Body of pancreas (tissue), 4 donors: ENCODE data around the gene OR1E1. TPM values are rescaled to one million over a fixed set of nuclear protein-coding genes. Genes with fewer than 3 reads are reported as not detected.
"Not testable (repeated sequence)": the region's sequence is repeated elsewhere in the genome, so short reads cannot be mapped to it uniquely, and the experiment has no call there.

Experiments
- ATAC-seq: fragments of 150-250 bp; one replicate; pipeline ENCODE4 v1.9.1; 2016
- DNase-seq, 4 donors: peaks; one replicate each; pipeline ENCODE4 v3.0.0-alpha.2; 2019
- H3K27ac ChIP-seq, 4 donors: fragments of 200-600 bp; sonication (generic); 1 replicate in 3 of 4; 2 replicates in 1 of 4; pipeline versions ENCODE4 v1.5.1 to v1.6.1; 2016 to 2019; ENCODE audit warnings: mild to moderate bottlenecking in 1 of 4, mixed read lengths in 1 of 4, moderate library complexity in 1 of 4
- H3K27me3 ChIP-seq, 2 donors: fragments of 200-600 bp; sonication (generic); one replicate each; pipeline ENCODE4 v1.6.0; 2016; ENCODE audit warnings: mild to moderate bottlenecking in 1 of 2
- H3K36me3 ChIP-seq, 2 donors: fragments of 200-600 bp; sonication (generic); replicated peaks in 1 of 2; 2 replicates each; pipeline ENCODE4 v1.5.1; 2016; ENCODE audit warnings: low read depth in 2 of 2; ENCODE audit not compliant: insufficient read depth in 1 of 2
- H3K4me1 ChIP-seq: fragments of 200-600 bp; sonication (generic); one replicate; pipeline ENCODE4 v1.6.0; 2016
- H3K4me3 ChIP-seq, 2 donors: fragments of 200-600 bp; sonication (generic); 1 replicate in 1 of 2; 2 replicates in 1 of 2; pipeline ENCODE4 v1.5.1; 2016 to 2019
- H3K9me3 ChIP-seq, 3 donors: fragments of 200-600 bp; sonication (generic); 1 replicate in 2 of 3; 2 replicates in 1 of 3; pipeline ENCODE4 v1.5.1; 2016
- POLR2A ChIP-seq, 3 donors: fragments of 450-650 bp; IDR thresholded peaks; one replicate each; pipeline ENCODE4 v1.6.1; 2016; ENCODE audit warnings: antibody characterized with exemption in 3 of 3, mild to moderate bottlenecking in 2 of 3
- WGBS, 2 donors: methylation state at CpG; one replicate each; pipeline ENCODE4 v1.1.5; 2017; 5-methylcytosine and 5-hydroxymethylcytosine counted together
- intact Hi-C: fragments of 100-400 bp; cut with DNase I; formaldehyde crosslinking; loops from one replicate; pipeline ENCODE4 v1.15.1; 2023
- total RNA-seq, 2 donors: library from RNA; depleted of rRNA; stranded (reverse); fragments of >200 nt; gene quantifications; one replicate each; pipeline ENCODE4 v1.1.0, GENCODE V29; 2016
- TF ChIP-seq, protein P1 (sequence below), 7 experiments: fragments of 450-650 bp in 4 of 7; fragments of 200-600 bp in 3 of 7; sonication (generic) in 3 of 7; IDR thresholded peaks; one replicate each; pipeline ENCODE4 v1.5.1; 2016 to 2019; ENCODE audit warnings: antibody characterized with exemption in 7 of 7

The OR1E1 gene
- total RNA-seq, 2 donors from 2014 or later, result not detected

DNA sequence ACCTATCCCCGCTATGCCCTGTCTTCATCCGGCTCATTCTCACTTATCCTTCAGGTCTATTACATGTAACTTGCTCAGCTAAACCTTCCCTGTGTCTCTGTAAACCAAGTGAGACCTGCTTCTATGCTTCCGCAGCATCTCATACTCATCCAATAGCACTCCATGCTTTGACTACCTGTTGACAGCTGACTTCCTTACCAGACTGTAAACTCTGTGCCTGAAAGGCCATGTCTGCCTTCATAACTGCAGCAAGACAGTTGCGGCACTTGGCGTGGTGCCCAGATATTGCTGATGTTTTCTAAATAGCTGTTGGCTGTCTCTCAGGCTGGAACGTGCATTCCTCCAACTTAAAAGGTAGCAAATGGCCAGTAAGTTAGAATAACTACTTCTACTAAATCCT lies 1.8 kb upstream of the OR1E1 start:
- peak in 1 of 4 donors; percentile 9 for DNase-seq
- no peaks in the 10 kb centered on the region for H3K27me3 ChIP-seq
- WGBS, 2 donors, result 44 to 46% methylated on average over 6 of the region's 6 CpGs
- H3K4me3 ChIP-seq, result no peak overlapping the region
- H3K9me3 ChIP-seq, result no peaks in the 10 kb centered on the region
- intact Hi-C loops, result no loop called here
- H3K4me1 ChIP-seq, result no peaks in the 10 kb centered on the region
- ATAC-seq, result no peak
- H3K36me3 ChIP-seq, result no peaks in the 10 kb centered on the region
- H3K27ac ChIP-seq, result no peak overlapping the region
- no peak for TF ChIP-seq POLR2A (IDR thresholded peaks at IDR 0.05)
- TF ChIP-seq, protein P1, sequence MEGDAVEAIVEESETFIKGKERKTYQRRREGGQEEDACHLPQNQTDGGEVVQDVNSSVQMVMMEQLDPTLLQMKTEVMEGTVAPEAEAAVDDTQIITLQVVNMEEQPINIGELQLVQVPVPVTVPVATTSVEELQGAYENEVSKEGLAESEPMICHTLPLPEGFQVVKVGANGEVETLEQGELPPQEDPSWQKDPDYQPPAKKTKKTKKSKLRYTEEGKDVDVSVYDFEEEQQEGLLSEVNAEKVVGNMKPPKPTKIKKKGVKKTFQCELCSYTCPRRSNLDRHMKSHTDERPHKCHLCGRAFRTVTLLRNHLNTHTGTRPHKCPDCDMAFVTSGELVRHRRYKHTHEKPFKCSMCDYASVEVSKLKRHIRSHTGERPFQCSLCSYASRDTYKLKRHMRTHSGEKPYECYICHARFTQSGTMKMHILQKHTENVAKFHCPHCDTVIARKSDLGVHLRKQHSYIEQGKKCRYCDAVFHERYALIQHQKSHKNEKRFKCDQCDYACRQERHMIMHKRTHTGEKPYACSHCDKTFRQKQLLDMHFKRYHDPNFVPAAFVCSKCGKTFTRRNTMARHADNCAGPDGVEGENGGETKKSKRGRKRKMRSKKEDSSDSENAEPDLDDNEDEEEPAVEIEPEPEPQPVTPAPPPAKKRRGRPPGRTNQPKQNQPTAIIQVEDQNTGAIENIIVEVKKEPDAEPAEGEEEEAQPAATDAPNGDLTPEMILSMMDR (IDR thresholded peaks at IDR 0.05), result no peak

DNA sequence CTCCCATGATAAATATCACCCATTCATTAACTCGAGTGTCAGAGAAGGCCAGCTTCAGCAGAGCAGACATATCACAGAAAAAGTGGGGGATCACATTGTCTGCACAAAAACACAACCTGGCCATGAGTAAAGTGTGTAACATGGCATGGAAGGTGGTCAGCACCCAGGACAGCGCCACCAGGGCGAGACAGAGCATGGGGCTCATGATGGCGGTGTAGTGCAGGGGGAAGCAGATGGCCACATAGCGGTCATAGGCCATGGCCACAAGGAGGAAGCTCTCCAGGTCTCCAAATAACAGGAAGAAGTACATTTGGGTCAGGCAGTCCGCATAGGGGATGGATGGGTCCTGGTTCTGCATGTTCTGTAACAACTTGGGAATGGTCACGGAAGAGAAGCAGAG lies 409 bp downstream of the OR1E1 start:
- ATAC-seq, H3K27me3 ChIP-seq, H3K4me1 ChIP-seq, intact Hi-C loops, H3K36me3 ChIP-seq, H3K4me3 ChIP-seq, H3K27ac ChIP-seq, H3K9me3 ChIP-seq, DNase-seq: not testable (repeated sequence)
- 32 to 50% methylated on average over 5 to 7 of the region's 7 CpGs for WGBS, 2 donors

GRCh38 chr17:3389791-3390190 lies 8.4 kb downstream of the OR1E1 start:
- ATAC-seq (no peak), DNase-seq (no peak)
- H3K9me3 ChIP-seq, result no peaks in the 10 kb centered on the region
- H3K4me3 ChIP-seq, result no peak overlapping the region
- no peaks in the 10 kb centered on the region for H3K36me3 ChIP-seq
- 39 to 57% methylated on average over 4 of the region's 4 CpGs for WGBS, 2 donors
- TF ChIP-seq POLR2A (IDR thresholded peaks at IDR 0.05), result no peak
- TF ChIP-seq, protein P1 (IDR thresholded peaks at IDR 0.05), result no peak
- H3K4me1 ChIP-seq, result no peaks in the 10 kb centered on the region
- no peak overlapping the region for H3K27ac ChIP-seq
- peaks cover 0 to 3% of the 10 kb centered on the region in 2 donors for H3K27me3 ChIP-seq
- intact Hi-C loops, result no loop called here

GRCh38 chr17:3385869-3386816 lies 12.1 kb downstream of the OR1E1 start, which contains the start of gene OR3A2:
TSS of gene OR3A2 (minus strand) at chr17:3386308.
- 22 to 44% methylated on average over 20 to 92 of the region's 92 CpGs for WGBS, 2 donors
- no peak for TF ChIP-seq POLR2A (IDR thresholded peaks at IDR 0.05)
- TF ChIP-seq, protein P1 (IDR thresholded peaks at IDR 0.05), result no peak
- intact Hi-C loops, result no loop called here

GRCh38 chr17:3381957-3382356 lies 16.3 kb downstream of the OR1E1 start:
- H3K27me3 ChIP-seq, result peaks cover 3% of the 10 kb centered on the region in 2 donors
- no peaks in the 10 kb centered on the region for H3K36me3 ChIP-seq
- H3K4me1 ChIP-seq, result no peaks in the 10 kb centered on the region
- H3K27ac ChIP-seq, result no peak overlapping the region
- 52 to 61% methylated on average over 5 of the region's 5 CpGs for WGBS, 2 donors
- intact Hi-C loops, result no loop called here
- TF ChIP-seq POLR2A (IDR thresholded peaks at IDR 0.05), result no peak
- TF ChIP-seq, protein P1 (IDR thresholded peaks at IDR 0.05), result no peak
- no peak for ATAC-seq
- H3K9me3 ChIP-seq, result no peaks in the 10 kb centered on the region
- no peak for DNase-seq
- H3K4me3 ChIP-seq, result no peak overlapping the region

More at GRCh38 chr17:3385869-3386816, 12.1 kb downstream of the OR1E1 start, which contains the start of gene OR3A2:
- DNase-seq (no peak), ATAC-seq (no peak)
- no peaks in the 10 kb centered on the region for H3K9me3 ChIP-seq
- no peak within 1 kb of the TSS for H3K4me3 ChIP-seq
- H3K27ac ChIP-seq, result no peak within 1 kb of the TSS
- H3K4me1 ChIP-seq, result no peaks in the 10 kb centered on the region
- peaks cover 0 to 3% of the 10 kb centered on the region in 2 donors for H3K27me3 ChIP-seq
- H3K36me3 ChIP-seq, result no peaks in the 10 kb centered on the region
